ENCODE results near the gene MRPS26.

GRCh38 chr20:3068986-3069900 lies 23.4 kb downstream of the MRPS26 start:
- TF ChIP-seq POLR2A (IDR thresholded peaks at IDR 0.05) (no peak), CTCF (IDR thresholded peaks at IDR 0.05) (peak in 1 of 7 experiments; percentile 9)
